PFSK-1 (cell line): Measurements from ENCODE around the gene RPLP2.

Source experiments
- POLR2AphosphoS5 ChIP-seq: IDR thresholded peaks from 2 replicates; pipeline ENCODE4 v1.6.1; 2012; ENCODE audit warnings: low read depth, mild to moderate bottlenecking, control low read depth, low read length, moderate library complexity
- SIN3A ChIP-seq: IDR thresholded peaks from 2 replicates; pipeline ENCODE4 v1.6.1; 2012; ENCODE audit warnings: mild to moderate bottlenecking, low read length, moderate library complexity, borderline replicate concordance; ENCODE audit not compliant: insufficient read depth
- TAF1 ChIP-seq: IDR thresholded peaks from 2 replicates; pipeline ENCODE4 v1.6.1; 2012; ENCODE audit warnings: low read length, control low read depth, borderline replicate concordance; ENCODE audit not compliant: insufficient read depth

DNA sequence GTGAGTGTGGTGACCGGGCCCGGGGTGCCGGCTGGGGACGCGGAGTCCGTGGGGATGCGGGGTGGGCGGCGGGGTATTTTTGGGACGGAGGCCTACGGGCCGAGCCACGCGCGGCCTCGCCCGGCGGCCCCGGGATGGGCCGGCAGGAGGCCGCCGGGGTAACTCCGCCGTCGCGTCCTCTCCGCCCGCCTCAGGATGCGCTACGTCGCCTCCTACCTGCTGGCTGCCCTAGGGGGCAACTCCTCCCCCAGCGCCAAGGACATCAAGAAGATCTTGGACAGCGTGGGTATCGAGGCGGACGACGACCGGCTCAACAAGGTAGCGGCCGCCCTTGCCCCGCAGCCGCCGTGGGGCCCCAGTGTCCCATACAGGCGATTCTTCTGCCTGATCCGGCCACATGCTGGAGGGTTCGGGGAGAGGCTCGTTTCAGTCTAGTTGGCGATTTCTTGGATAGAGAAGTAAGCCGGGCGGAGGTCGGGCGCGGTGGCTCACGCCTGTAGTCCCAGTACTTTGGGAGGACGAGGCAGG lies 337 bp downstream of the RPLP2 start:
- no peak for TF ChIP-seq SIN3A
- TF ChIP-seq TAF1: no peak
- no peak; the same call in 1 of the 2 replicates for TF ChIP-seq POLR2AphosphoS5
